Sigmoid colon (tissue), 7 donors: ENCODE data around the gene AASDH. TPM values are rescaled to one million over a fixed set of nuclear protein-coding genes. Genes with fewer than 3 reads are reported as not detected.
A peak's percentile ranks its signal among the peaks of the same experiment; 100 is the strongest.

Source experiments
- DNase-seq: peaks from one replicate; pipeline ENCODE4 v3.0.0-alpha.2; 2019
- H3K27ac ChIP-seq, 4 donors: fragments of 200-600 bp; sonication (generic); one replicate each; pipeline ENCODE4 v1.5.1; 2016 to 2019; ENCODE audit warnings: mild to moderate bottlenecking in 1 of 4
- H3K27me3 ChIP-seq, 3 donors: fragments of 200-600 bp; sonication (generic); one replicate each; pipeline ENCODE4 v1.5.1; 2019; ENCODE audit warnings: mild to moderate bottlenecking in 1 of 3
- H3K36me3 ChIP-seq, 4 donors: fragments of 200-600 bp; sonication (generic); one replicate each; pipeline ENCODE4 v1.5.1; 2016 to 2019
- H3K4me1 ChIP-seq, 4 donors: fragments of 200-600 bp; sonication (generic); one replicate each; pipeline ENCODE4 v1.5.1; 2017 to 2019
- H3K4me3 ChIP-seq, 4 donors: fragments of 200-600 bp; sonication (generic); one replicate each; pipeline ENCODE4 v1.5.1; 2017 to 2019; ENCODE audit warnings: mild to moderate bottlenecking in 2 of 4, moderate library complexity in 1 of 4
- H3K9me3 ChIP-seq, 4 donors: fragments of 200-600 bp in 3 of 4; sonication (generic) in 3 of 4; one replicate each; pipeline versions ENCODE4 v1.5.1 to v1.6.1; 2013 to 2019
- CTCF ChIP-seq, 4 experiments: fragments of 450-650 bp in 3 of 4; fragments of 200-600 bp in 1 of 4; IDR thresholded peaks; one replicate each; pipeline ENCODE4 v1.5.1; 2016 to 2019; ENCODE audit warnings: antibody characterized with exemption in 4 of 4, mild to moderate bottlenecking in 3 of 4, moderate library complexity in 2 of 4
- EP300 ChIP-seq, 4 donors: sonication (generic); formaldehyde crosslinking; IDR thresholded peaks; one replicate each; pipeline ENCODE4 v1.6.1; 2017; ENCODE audit warnings: antibody characterized with exemption in 4 of 4
- POLR2A ChIP-seq, 2 donors: fragments of 450-650 bp; IDR thresholded peaks; one replicate each; pipeline ENCODE4 v1.6.1; 2016; ENCODE audit warnings: antibody characterized with exemption in 2 of 2, mild to moderate bottlenecking in 2 of 2, moderate library complexity in 2 of 2
- POLR2AphosphoS5 ChIP-seq, 4 donors: sonication (generic); formaldehyde crosslinking; IDR thresholded peaks; one replicate each; pipeline ENCODE4 v1.6.1; 2017; ENCODE audit warnings: antibody characterized with exemption in 4 of 4
- WGBS, 2 donors: extraction: QIAGEN DNeasy Blood & Tissue Kit; methylation state at CpG; one replicate each; pipeline ENCODE4 v1.1.7; 2013; 5-methylcytosine and 5-hydroxymethylcytosine counted together
- intact Hi-C: fragments of 100-400 bp; cut with DNase I; formaldehyde crosslinking; loops from one replicate; pipeline ENCODE4 v1.15.1; 2023
- polyA plus RNA-seq, 3 donors: library from polyadenylated mRNA; stranded (reverse); fragments of 200-250 nt; gene quantifications; one replicate each; pipeline ENCODE4 v1.2.3, GENCODE V29; 2013
- total RNA-seq, 4 donors: library from RNA; depleted of rRNA; stranded (reverse); fragments of >200 nt; gene quantifications; one replicate each; pipeline ENCODE4 v1.1.0, GENCODE V29; 2016
- donor health status: healthy with polysubstance abuse.
- donor health status: Bipolar disorder and iron deficiency.
- donor health status: healthy.

AASDH gene
- total and polyA plus RNA-seq, 7 donors = 3.2 to 13.4 (median 5.5) TPM

GRCh38 chr4:56410247-56411062, 23.2 kb upstream of the AASDH start:
- Histone ChIP-seq H3K4me3 (peak overlapping the region in 3 of 4 donors; percentile 3 to 29 (median 14)), H3K27me3 (no peaks in the 10 kb centered on the region), H3K9me3 (no peaks in the 10 kb centered on the region), H3K4me1 (peaks cover 0 to 26% (median 21%) of the 10 kb centered on the region in 4 donors), H3K36me3 (no peaks in the 10 kb centered on the region), H3K27ac (peak overlapping the region; percentile 40 to 54 (median 49))
- DNase-seq = no peak
- 30 to 50% methylated on average over 4 of the region's 4 CpGs for WGBS, 2 donors
- intact Hi-C loops = no loop called here
- TF ChIP-seq EP300 (IDR thresholded peaks at IDR 0.05) (no peak), POLR2AphosphoS5 (IDR thresholded peaks at IDR 0.05) (peak; percentile 18 to 74 (median 48)), POLR2A (IDR thresholded peaks at IDR 0.05) (no peak), CTCF (IDR thresholded peaks at IDR 0.05) (no peak)

GRCh38 chr4:56409511-56410090, 22.3 kb upstream of the AASDH start:
- TF ChIP-seq EP300 (IDR thresholded peaks at IDR 0.05) (no peak), POLR2A (IDR thresholded peaks at IDR 0.05) (no peak), CTCF (IDR thresholded peaks at IDR 0.05) (no peak), POLR2AphosphoS5 (IDR thresholded peaks at IDR 0.05) (no peak)
- intact Hi-C loops = no loop called here

GRCh38 chr4:56408978-56409377, 21.7 kb upstream of the AASDH start:
- H3K36me3 ChIP-seq = no peaks in the 10 kb centered on the region
- peaks cover 0 to 26% (median 21%) of the 10 kb centered on the region in 4 donors for H3K4me1 ChIP-seq
- no peak overlapping the region for H3K4me3 ChIP-seq
- TF ChIP-seq CTCF (IDR thresholded peaks at IDR 0.05) (no peak), POLR2A (IDR thresholded peaks at IDR 0.05) (no peak), EP300 (IDR thresholded peaks at IDR 0.05) (no peak), POLR2AphosphoS5 (IDR thresholded peaks at IDR 0.05) (no peak)
- H3K27me3 ChIP-seq = no peaks in the 10 kb centered on the region
- no peak for DNase-seq
- 94 to 96% methylated on average over 2 of the region's 2 CpGs for WGBS, 2 donors
- H3K27ac ChIP-seq = no peak overlapping the region
- intact Hi-C loops = no loop called here
- H3K9me3 ChIP-seq = no peaks in the 10 kb centered on the region

More at GRCh38 chr4:56409511-56410090, 22.3 kb upstream of the AASDH start:
- DNase-seq = no peak
- Histone ChIP-seq H3K4me3 (peak overlapping the region in 1 of 4 donors; percentile 29), H3K9me3 (no peaks in the 10 kb centered on the region), H3K27me3 (no peaks in the 10 kb centered on the region), H3K4me1 (peaks cover 0 to 26% (median 21%) of the 10 kb centered on the region in 4 donors), H3K36me3 (no peaks in the 10 kb centered on the region), H3K27ac (peak overlapping the region; percentile 40 to 54 (median 49))
- WGBS, 2 donors = 35 to 60% methylated on average over 1 of the region's 1 CpG

- intact Hi-C loops = no loop called here
- H3K4me1 ChIP-seq = peaks cover 0 to 20% (median 18%) of the 10 kb centered on the region in 4 donors
- WGBS, 2 donors = 92 to 94% methylated on average over 4 of the region's 4 CpGs
- no peaks in the 10 kb centered on the region for H3K36me3 ChIP-seq
- no peaks in the 10 kb centered on the region for H3K9me3 ChIP-seq
- no peak for TF ChIP-seq CTCF (IDR thresholded peaks at IDR 0.05)
- no peak for TF ChIP-seq POLR2AphosphoS5 (IDR thresholded peaks at IDR 0.05)
- no peak for TF ChIP-seq EP300 (IDR thresholded peaks at IDR 0.05)
- TF ChIP-seq POLR2A (IDR thresholded peaks at IDR 0.05) = no peak
- no peak overlapping the region for H3K4me3 ChIP-seq
- DNase-seq = no peak
- H3K27me3 ChIP-seq = no peaks in the 10 kb centered on the region
- no peak overlapping the region for H3K27ac ChIP-seq
Measured at GRCh38 chr4:56406151-56406550, 18.9 kb upstream of the AASDH start.
